GM19452 (cell line): ENCODE results near the gene BCL3.

Experiments used
- ATAC-seq: cut with Tn5 transposase; IDR thresholded peaks from one replicate; pipeline ENCODE4 v1.9.1; 2021; ENCODE audit not compliant: unreplicated experiment

BCL3 gene

DNA sequence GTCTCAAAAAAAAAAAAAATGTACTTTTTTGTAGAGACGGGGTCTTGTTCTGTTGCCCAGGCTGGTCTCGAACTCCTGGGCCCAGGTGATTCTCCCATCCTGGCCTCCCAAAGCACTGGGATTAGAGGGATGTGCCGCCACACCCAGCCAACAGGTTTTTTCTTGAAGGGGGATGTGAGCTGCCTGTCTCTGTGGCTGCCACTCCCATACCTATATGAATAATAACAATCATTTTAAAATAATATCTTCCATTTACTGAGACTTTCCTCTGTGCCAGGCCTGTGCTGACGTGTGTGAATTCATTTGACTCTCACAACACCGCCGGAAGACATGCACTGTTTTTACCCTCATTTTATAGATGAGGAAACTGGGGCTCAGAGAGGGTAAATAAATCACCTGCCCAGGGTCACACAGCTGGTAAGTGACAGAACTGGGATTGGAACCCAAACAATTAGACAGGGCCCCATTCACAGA lies 7.2 kb upstream of the BCL3 start:
- no peak for ATAC-seq

DNA sequence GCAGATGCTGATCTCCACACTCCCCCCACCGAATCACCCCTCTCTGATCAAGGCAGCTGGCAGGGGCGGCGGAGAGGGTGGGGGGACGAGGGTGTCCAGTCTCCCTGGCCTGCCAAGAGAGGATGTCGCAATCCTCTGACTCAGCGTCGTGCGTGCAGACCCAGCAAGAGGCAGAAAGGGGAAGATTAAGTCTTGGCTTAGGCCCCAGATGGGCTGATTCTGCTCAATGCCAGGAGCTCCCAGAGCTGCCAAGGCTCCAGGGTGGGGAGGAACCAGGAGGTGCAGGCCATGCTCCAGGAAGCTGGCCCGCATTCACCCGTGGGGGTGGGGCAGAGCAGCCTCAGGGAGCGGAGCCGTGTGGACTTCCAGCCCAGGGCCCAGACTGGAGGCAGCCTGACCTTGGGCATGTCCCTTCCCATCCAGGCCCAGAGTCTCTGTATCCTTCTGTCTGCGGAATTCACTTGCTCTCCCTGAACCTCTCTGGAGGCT lies 6.6 kb upstream of the BCL3 start:
- no peak for ATAC-seq

DNA sequence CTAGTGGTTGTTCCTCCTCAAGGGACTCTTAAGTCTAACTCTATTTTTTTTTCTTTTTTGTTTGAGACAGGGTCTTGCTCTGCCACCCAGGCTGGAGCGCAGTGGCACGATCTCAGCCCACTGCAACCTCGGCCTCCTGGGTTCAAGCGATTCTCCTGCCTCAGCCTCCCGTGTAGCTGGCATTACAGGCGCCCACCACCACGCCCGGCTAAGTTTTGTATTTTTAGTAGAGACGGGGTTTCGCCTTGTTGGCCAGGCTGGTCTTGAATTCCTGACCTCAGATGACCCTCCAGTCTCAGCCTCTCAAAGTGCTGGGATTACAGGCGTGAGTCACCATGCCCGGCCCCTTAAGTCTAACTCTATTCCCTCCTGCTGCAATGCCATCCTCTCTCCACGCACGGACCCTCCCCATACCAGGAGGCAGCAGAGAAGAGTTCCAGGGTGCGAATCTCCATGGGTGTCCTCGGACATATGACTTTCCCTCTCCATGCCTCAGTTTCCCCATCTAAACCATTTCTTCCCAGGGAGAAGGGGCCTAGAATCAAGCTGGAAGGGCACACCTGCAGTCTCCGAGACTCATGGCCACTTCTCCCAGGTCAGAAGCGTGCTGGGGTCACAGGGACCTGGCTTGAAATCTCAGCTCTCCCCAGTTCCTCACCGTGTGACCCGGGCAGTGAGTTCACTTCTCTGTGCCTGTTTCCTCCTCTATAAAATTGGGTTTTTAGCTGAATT lies 6.0 kb upstream of the BCL3 start:
- ATAC-seq = no peak

DNA sequence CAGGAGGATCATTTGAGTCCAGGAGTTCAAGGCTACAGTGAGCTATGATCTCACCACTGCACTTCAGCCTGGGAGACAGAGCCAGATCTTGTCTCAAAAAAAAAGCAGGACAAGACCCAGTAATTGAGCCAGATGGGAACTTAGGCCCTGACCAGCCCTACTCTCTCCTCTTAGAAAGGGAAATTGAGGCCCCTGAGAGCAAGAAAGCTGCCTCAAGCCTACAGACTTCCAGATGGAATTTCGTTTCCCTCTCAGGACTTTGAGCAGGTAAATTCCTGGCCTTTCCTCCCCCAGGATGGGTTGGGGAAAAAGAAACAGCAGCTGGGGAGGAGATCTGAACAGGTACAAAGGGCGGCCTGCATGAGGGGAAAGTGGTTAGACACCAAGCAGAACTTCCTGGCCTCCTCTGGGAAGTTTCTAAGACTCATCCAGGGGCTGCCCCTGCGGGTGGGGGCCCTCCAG lies 3.6 kb upstream of the BCL3 start:
- ATAC-seq = no peak

DNA sequence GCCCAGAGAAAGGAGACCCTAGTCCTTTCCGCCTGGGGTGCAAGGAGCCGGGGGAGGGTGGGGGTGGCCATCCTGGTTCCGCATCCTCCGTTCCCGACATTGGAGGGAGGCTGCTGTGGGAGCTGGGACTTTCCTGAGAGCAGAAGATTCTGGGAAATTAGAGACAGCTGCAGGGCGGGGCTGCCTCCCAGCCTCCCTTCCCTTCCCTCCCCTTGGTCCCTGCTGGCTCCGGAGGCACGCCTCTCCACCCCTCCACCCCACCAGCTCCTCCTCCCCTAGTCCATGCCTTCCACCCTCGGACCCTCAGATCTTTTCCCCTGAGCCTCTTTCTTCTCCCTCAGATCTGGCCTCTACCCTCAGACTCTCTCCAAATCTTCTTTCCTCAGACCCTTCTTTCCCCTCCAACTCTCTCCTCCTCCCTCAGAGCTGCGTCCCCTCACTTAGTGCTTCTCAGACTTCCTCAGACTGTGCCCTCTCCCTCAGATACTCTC lies 3.1 kb upstream of the BCL3 start:
- no peak for ATAC-seq

DNA sequence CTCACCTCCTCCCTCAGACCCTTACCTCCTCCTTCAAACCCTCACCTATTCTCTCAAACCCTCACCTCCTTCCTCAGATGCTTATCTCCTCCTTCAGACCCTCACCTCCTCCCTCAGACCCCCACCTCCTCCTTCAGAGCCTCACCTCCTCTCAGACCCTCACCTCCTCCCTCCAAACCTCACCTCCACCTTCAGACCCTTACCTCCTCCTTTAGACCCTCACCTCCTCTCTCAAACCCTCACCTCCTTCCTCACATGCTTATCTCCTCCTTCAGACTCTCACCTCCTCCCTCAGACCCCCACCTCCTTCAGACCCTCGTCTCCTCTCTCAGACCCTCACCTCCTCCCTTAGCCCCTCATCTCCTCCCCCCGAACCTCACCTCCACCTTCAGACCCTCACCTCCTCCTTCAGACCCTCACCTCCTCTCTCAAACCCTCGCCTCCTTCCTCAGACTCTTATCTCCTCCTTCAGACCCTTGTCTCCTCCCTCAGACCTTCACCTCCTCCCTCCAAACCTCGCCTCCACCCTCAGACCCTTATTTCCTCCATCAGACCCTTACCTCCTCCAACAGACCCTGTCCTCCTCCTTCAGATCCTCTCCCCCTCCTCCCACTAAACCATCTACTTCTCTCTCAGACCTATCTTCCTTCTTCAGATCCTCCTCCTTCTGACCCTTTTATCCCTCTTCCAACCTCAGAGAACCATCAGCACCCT lies 2.5 kb upstream of the BCL3 start:
- ATAC-seq = no peak

DNA sequence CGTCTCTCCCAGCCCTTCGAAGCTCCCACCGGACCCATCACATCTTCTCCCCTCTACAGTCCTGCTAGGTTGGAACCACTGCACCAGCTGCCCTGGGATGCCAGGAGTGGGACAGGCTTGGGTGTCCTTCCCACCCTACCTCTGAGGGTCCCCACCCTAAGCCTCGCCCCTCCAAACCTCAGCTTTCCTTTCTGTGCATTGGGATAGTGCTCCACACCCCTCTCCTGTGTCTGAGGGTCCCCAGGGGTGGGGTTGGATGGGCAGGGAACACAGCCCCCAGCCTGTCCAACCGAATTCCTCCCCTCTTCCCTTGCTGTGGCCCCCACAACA lies 1.9 kb upstream of the BCL3 start:
- no peak for ATAC-seq

DNA sequence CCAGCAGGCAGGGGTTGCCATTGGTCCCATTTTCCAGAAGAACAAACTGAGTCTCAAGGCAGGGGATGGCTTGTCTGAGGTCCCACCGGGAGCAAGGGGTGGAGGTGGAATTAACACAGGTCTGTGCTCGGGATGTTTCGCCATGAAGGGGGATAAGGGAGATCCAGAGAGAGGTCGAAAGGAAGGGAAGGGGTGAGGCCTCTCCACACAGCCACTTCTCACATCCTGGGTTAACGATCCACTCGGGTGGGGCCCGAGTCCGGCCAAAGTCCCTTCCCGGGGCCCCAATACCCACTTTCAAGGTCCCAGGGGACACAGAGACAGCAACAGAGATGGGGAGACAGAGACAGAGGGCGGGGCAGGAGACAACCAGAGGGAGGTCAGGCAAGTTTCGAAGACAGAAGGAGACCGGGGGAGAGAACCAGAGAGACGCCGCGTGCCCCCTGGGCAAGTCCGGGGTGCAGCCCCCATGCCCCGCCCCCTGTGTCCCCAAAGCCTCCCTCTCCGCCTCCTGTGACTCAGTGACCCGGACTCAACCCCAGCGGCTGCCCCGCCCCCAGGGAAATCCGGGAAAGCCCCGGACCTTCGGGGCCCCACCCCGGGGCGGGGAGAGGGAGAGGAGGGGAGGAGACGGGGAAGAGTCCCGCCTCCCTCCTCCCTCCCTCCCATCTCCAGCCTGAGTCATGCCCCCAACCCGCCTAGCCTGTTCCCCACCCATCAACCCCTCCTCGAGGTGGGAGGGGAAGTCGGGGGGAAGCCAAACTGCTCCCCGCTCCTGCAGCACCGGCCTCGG lies 1.4 kb upstream of the BCL3 start:
- peak; percentile 40 for ATAC-seq

DNA sequence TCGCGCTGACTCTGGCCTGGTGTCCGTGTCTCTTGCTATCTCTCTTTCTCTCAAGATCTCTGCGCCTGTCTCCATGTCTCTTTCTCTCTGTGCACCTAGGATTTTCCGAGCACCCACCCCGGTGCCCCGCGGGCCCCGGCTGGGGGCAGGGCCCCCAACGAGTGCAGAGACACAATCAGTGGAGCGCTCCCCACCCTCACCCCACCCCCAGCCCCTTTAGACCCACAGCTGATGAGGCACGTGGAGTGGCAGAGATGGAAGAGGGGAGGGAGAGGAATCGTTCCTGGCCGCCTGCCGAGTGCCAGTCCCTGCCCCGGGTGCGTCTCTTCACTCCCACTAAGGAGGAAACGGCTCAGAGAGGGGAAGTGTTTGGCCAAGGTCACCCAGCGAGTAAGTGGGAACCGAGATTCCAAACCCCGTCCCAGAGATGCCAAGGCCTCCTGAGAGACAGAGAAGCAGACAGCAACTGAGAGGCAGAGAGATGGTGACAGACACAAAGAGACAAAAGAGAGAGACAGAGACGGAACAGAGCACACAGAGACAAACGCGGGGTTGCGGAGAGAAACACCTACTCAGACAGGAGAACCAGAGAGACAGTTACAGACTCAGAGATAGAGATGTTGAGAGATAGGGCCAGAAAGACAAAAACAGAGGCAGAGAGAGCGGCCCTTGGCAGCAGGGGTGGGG lies 626 bp upstream of the BCL3 start:
- ATAC-seq = peak; percentile 4

DNA sequence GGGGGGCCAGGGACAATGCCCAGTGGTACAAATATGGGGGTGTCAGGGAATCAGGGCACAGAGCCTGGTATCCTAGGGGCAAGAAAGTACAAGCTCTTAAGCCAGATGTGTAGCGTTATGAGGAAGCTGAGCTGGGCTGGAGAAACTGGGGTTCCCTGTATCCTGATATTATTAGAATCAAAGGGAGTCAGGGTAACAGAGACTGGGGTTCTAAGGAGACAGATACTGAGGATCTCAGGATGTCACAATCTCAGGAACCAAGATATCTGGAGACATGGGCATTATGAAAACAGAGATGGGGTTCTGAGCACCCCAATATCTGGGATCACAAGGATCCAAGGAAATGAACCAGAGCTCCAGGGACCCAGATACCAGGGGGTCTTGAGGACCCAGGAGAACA lies 784 bp downstream of the BCL3 start:
- ATAC-seq = no peak

DNA sequence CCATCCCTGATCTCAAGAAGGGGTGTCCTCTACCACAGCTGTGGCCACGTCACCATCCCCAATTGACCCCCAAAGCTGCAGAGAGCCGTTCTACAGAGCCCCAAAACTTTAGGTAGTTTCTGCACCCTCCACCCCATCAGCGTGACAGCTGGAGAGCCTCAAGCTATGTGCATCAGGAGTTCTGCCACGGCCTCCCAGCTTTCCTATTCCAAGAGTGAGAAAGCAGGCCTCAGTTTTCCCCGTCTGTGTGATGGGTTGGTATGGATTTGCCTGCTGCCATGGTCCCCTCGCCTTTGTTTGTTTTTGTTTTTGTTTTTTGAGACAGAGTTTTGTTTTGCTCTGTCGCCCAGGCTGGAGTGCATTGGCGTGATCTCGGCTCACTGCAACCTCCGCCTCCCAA lies 1.5 kb downstream of the BCL3 start:
- no peak for ATAC-seq

DNA sequence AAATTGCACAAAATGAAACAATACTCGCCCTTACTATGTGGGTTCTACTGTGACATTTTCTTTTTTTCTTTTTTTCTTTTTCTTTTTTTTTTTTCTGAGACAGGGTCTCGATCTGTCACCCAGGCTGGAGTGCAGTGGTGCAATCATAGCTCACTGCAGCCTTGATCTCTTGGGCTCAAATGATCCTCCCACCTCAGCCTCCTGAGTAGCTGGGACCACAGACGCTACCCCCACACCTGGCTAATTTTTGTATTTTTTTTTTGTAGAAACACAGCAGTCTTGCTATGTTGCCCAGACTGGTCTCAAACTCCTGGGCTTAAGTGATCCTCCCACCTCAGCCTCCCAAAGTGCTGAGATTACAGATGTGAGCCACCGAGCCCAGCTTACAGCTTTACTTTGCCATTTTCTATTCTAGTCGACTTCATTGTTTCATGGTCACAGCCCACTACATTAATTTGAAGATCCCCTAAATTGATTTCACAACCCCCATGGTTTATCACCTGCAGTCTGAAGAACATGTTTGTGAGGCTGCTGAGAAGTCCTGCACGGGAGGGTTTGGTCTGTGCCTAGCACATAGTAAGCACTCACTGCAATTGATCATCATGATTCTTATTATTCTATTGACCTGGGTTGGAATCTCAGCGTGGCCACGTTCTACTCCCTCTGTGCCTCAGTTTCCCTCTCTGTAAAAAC lies 3.8 kb downstream of the BCL3 start:
- ATAC-seq = no peak

DNA sequence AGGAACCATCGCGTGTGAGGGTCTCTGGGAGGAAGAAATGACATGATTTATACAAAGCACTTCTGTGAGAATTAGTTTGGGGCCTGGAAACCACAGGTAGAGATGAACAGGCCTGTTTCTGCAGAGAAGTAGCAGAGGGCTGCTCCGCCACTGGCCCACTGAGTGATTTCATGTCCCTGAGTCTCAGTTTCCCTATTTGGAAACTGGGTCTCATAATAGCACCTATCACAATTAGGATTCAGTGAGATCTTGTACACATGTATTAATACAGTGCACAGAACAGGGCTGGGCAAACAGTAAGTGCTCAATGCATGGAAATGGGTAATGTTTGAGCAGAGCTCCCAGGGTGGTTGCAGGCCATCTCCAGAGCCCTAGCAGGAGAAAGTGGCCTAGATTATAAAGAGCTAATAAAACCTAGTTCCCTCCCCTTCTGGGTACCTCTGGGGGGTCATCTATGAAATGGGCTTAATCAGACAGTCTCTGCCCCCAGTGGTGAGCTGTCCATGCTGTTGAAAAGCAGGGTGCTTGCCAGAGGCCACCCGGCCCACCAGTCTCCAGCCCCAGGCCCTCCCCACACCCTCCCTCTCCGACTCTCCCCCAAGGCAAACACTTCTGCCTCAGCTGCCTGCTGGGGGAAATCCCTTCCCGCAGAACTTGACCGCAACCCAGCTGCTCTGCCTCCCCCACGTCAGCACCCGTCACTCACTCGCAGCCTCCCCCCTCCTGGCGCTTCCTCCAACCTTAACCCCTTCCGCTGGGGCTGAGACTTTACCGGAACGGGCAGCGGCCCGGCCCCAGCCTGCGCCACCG lies 4.5 kb downstream of the BCL3 start:
- ATAC-seq = peak; percentile 67

DNA sequence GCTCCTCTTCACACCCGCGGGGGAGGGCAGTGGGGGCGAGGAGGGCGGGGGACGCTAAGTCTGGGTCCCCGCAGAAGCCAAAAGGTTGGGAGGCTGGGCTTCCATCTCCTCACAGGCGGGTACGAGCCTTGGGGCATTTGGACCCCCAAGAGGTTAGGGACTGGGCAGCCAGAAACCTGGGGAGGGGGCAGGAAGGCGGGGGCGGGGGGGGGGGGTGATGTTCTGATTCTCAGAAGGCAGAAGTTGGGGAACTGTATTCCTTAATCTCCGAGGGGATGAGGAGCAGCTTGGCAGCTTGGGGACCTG lies 5.1 kb downstream of the BCL3 start:
- no peak for ATAC-seq

DNA sequence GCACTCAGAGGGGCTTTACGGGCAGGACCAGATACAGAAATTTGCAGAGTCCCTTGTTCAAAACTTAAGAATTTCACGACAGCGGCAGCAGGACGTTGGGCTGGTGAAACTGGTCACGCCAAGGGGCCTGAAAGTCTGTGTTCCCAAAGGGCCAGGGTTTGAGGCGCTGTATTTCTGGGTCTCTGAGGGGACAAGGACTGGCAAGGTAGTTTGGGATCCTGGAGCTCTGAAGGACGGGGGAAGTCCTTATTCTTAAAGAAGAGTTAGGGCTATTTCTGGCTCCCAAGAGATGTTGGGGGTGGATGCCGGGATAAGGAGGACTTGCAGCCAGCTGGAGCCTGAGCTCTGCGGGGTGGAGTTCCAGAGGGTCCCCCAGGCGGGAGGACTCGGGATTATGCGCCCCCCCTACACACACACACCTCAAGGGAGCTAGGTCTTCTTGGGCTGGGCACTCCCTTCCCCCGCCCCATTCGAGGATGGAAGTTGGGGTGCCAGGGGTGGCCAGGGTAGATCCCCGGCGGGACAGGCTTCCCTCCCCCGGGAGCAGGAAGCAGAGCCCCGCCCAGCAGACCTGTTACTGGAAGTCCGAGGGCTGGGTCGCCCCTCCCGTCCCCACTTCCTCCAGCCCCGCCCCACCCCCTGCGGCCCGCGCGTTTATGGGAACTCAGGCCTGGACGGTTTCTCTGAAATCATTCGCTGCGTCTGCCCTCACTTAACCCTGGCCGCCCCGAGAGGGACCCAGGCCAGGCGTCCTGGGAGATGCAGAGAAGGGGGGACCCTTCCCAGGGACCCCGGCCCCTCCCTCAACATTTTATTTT lies 5.6 kb downstream of the BCL3 start:
- peak; percentile 24 for ATAC-seq

DNA sequence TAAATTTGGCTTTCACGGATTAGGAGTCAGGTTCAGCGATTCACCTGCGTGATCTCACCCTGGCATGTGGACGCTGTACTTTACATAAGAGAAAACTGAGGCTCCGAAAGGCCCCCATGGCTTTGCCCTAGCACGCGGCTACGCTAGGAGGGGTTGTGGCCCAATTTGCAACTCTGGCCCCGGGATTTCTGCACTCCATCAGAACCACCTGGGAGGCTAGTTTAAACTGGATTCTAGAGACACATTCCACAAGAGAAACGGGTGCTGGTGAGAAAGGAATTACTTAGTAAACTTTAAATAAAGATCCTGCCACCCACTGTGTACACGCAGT lies 6.2 kb downstream of the BCL3 start:
- ATAC-seq = no peak

DNA sequence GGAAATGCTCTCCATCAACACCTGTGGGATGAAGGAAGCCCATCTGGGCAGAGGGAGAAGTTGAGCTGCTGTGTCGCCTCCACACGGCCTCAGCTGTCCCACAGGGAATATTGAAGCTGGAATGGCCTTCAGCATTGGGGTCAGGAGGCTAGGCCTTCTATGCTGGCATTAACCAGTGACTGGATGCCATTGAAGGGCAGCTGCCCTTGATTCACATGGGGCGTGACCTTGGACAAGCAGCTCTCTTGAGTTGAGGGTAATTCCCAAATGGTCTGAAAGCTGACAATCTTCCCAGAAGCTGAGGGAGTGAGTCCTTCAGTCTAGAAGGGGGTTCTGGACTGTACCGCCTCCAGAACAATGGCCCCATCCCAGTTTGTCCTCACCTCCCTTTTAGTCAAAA lies 6.7 kb downstream of the BCL3 start:
- ATAC-seq = no peak

DNA sequence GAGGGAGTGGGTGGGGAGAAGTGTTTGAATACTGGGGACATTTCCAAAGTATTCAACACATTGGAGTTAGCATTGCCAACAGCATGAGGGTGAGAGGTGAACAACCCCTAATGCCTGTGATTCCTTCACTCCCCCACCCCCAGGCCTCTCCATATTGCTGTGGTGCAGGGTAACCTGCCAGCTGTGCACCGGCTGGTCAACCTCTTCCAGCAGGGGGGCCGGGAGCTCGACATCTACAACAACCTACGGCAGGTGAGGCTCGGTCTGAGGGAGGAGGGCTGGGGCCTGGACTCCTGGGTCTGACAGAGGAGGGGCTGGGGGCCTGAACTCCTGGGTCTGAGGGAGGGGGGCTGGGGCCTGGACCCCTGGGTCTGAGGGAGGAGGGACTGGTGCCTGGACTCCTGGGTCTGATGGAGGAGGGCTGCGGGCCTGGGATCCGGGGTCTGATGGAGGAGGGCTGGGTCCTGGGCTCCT lies 7.6 kb downstream of the BCL3 start:
- no peak for ATAC-seq
